GM12874 (cell line): ENCODE results near the gene TUFT1.
A peak's percentile ranks its signal among the peaks of the same experiment; 100 is the strongest.

Experiments
- CTCF ChIP-seq: IDR thresholded peaks from 2 replicates; pipeline ENCODE4 v1.5.1; 2011; ENCODE audit warnings: low read depth, mild to moderate bottlenecking, control low read depth, low read length, moderate library complexity; ENCODE audit not compliant: insufficient read depth

The TUFT1 gene

GRCh38 chr1:151584278-151584677 is 44.2 kb downstream of the TUFT1 start:
- TF ChIP-seq CTCF, result no peak

GRCh38 chr1:151584780-151585179 is 44.7 kb downstream of the TUFT1 start:
- no peak for TF ChIP-seq CTCF

- no peak for TF ChIP-seq CTCF
Observed at GRCh38 chr1:151585622-151586021, 45.5 kb downstream of the TUFT1 start.

- TF ChIP-seq CTCF, result no peak
Observed at GRCh38 chr1:151590961-151591360, 50.9 kb downstream of the TUFT1 start.

- no peak for TF ChIP-seq CTCF
Observed at GRCh38 chr1:151593730-151594129, 53.6 kb downstream of the TUFT1 start.

- TF ChIP-seq CTCF, result peak; percentile 94
Observed at GRCh38 chr1:151594143-151594625, 54.1 kb downstream of the TUFT1 start.

GRCh38 chr1:151596166-151596953 is 56.3 kb downstream of the TUFT1 start:
- no peak for TF ChIP-seq CTCF
